A549 treated with dexamethasone at 1 μM for 4 hours (cell line): ENCODE measurements around the gene NHLH2. TPM values are rescaled to one million over a fixed set of nuclear protein-coding genes. Genes with fewer than 3 reads are reported as not detected.

ENCODE experiments used
- total RNA-seq: library from RNA; stranded (reverse); fragments of 200-300 nt; extraction: Qiagen RNA extraction; gene quantifications from 5 replicates; pipeline ENCODE4 v1.2.3, GENCODE V29; 2022

NHLH2 gene
- total RNA-seq: not detected in 5 replicates

GRCh38 chr1:115840605-115841460, at the start of gene NHLH2:
Gene NHLH2 (minus strand): TSS chr1:115841126. CDS start chr1:115838372, 2,754 bp downstream.

Other genes starting within 250 kb of the NHLH2 start
- gene VANGL1, start 199.2 kb downstream of the NHLH2 start, total RNA-seq: 16.9 to 24.5 TPM (median 23.8 TPM) in 5 replicates
- 0.02 TPM in 1 of 5 replicates, not detected in the others for gene CASQ2, start 72.4 kb downstream of the NHLH2 start, total RNA-seq
- gene SLC22A15, start 135.4 kb upstream of the NHLH2 start, total RNA-seq: 0.64 to 0.92 TPM (median 0.82 TPM) in 5 replicates